GM23338 (cell line): ENCODE data around the gene ME3.

Experiments
- CREB1 ChIP-seq: fragments of 250-450 bp; sonication (Bioruptor Pico); IDR thresholded peaks from 2 replicates; pipeline ENCODE4 v1.5.0; 2020; ENCODE audit warnings: low read depth, mild to moderate bottlenecking, moderate library complexity
- CTCF ChIP-seq, 2 experiments: fragments of 200-600 bp in 1 of 2; sonication (generic) in 1 of 2; conservative IDR thresholded peaks; 2 replicates each; pipeline versions ENCODE4 v1.5.1 to v1.6.1; 2016 to 2017; ENCODE audit warnings: antibody characterized with exemption in 2 of 2, low read depth in 2 of 2, mild to moderate bottlenecking in 2 of 2, moderate library complexity in 1 of 2
- ETS1 ChIP-seq: IDR thresholded peaks from 2 replicates; pipeline ENCODE4 v1.6.1; 2016; ENCODE audit warnings: antibody characterized with exemption
- EZH2 ChIP-seq: fragments of 200-600 bp; sonication (generic); IDR thresholded peaks from one replicate; pipeline ENCODE4 v1.8.0; 2017; ENCODE audit warnings: antibody characterized with exemption, mild to moderate bottlenecking, low read depth; ENCODE audit not compliant: unreplicated experiment
- EZH2phosphoT487 ChIP-seq: fragments of 200-600 bp; sonication (generic); IDR thresholded peaks from one replicate; pipeline ENCODE4 v1.8.1; 2018; ENCODE audit warnings: antibody characterized with exemption; ENCODE audit not compliant: unreplicated experiment
- JUNB ChIP-seq: IDR thresholded peaks from one replicate; pipeline ENCODE4 v1.6.1; 2016; ENCODE audit warnings: antibody characterized with exemption; ENCODE audit not compliant: unreplicated experiment
- POLR2AphosphoS5 ChIP-seq: IDR thresholded peaks from 2 replicates; pipeline ENCODE4 v1.6.1; 2016; ENCODE audit warnings: antibody characterized with exemption, low read depth
- REST ChIP-seq: IDR thresholded peaks from one replicate; pipeline ENCODE4 v1.6.1; 2018; ENCODE audit warnings: antibody characterized with exemption; ENCODE audit not compliant: unreplicated experiment

GRCh38 chr11:86620891-86621521, 51.4 kb downstream of the ME3 start:
- TF ChIP-seq EZH2phosphoT487 (no peak), CTCF (conservative IDR thresholded peaks at IDR 0.05; ENCODE audit: low read depth in 2 of 2) (no peak), POLR2AphosphoS5 (no peak), EZH2 (no peak), CREB1 (CRISPR knock-in tag) (no peak), ETS1 (no peak), REST (no peak), JUNB (no peak)
